Left lung (tissue), 10 donors: ENCODE results near the gene TMEM119. TPM values are rescaled to one million over a fixed set of nuclear protein-coding genes. Genes with fewer than 3 reads are reported as not detected.
A peak's percentile ranks its signal among the peaks of the same experiment; 100 is the strongest.
"Not testable (repeated sequence)": the region's sequence is repeated elsewhere in the genome, so short reads cannot be mapped to it uniquely, and the experiment has no call there.

Source experiments
- ATAC-seq: fragments of 200-7000 bp; cut with Tn5 transposase; one replicate; pipeline ENCODE4 v1.9.1; 2020; ENCODE audit warnings: moderate library complexity
- DNase-seq, 4 donors: peaks; one replicate each; pipeline ENCODE4 v3.0.0-alpha.2; 2013 to 2020
- H3K27ac ChIP-seq, 2 donors: fragments of 200-600 bp; sonication (generic) in 1 of 2; one replicate each; pipeline versions ENCODE4 v1.5.0 to v1.8.0; 2020 to 2021
- H3K27me3 ChIP-seq, 2 donors: fragments of 200-600 bp; sonication (generic) in 1 of 2; one replicate each; pipeline versions ENCODE4 v1.5.0 to v1.8.0; 2020 to 2021
- H3K36me3 ChIP-seq, 2 donors: fragments of 200-600 bp; sonication (generic) in 1 of 2; one replicate each; pipeline versions ENCODE4 v1.5.0 to v1.8.0; 2020 to 2021
- H3K4me1 ChIP-seq, 2 donors: fragments of 200-600 bp; one replicate each; pipeline ENCODE4 v1.8.0; 2021
- H3K4me3 ChIP-seq, 2 donors: fragments of 200-600 bp; sonication (generic) in 1 of 2; one replicate each; pipeline versions ENCODE4 v1.5.0 to v1.8.0; 2020 to 2021; ENCODE audit warnings: mild to moderate bottlenecking in 1 of 2
- H3K9me3 ChIP-seq, 2 donors: fragments of 200-600 bp; sonication (generic) in 1 of 2; one replicate each; pipeline versions ENCODE4 v1.5.0 to v1.8.0; 2020 to 2021
- intact Hi-C, 2 donors: fragments of 100-400 bp; cut with DNase I; formaldehyde crosslinking; loops; one replicate each; pipeline versions ENCODE4 v1.11.2 to v1.14.2; 2022
- polyA plus RNA-seq, 6 donors: library from polyadenylated mRNA; unstranded; fragments of 120-200 nt; gene quantifications; one replicate each; pipeline ENCODE4 v1.2.1, GENCODE V29; 2013; ENCODE audit not compliant: insufficient read length in 6 of 6
- total RNA-seq, 2 donors: library from RNA; stranded (reverse); fragmentation: NEBNext Ultra II Directional; extraction: Animal tissue kit (Norgen Biotek cat#: 25700); gene quantifications; one replicate each; pipeline ENCODE4 v1.2.1, GENCODE V29; 2021
- TF ChIP-seq, protein P1 (sequence below), 2 donors: fragments of 200-600 bp; sonication (generic) in 1 of 2; IDR thresholded peaks; one replicate each; pipeline versions ENCODE4 v1.5.0 to v1.8.0; 2021; ENCODE audit warnings: antibody characterized with exemption in 2 of 2
- donor health status: DM: no; HTN: yes; CAD: no.
- donor health status: DM: no; HTN: no; CAD: no.

Gene TMEM119
- total and polyA plus RNA-seq, 8 donors, result 34.0 to 90.9 (median 45.9) TPM

DNA sequence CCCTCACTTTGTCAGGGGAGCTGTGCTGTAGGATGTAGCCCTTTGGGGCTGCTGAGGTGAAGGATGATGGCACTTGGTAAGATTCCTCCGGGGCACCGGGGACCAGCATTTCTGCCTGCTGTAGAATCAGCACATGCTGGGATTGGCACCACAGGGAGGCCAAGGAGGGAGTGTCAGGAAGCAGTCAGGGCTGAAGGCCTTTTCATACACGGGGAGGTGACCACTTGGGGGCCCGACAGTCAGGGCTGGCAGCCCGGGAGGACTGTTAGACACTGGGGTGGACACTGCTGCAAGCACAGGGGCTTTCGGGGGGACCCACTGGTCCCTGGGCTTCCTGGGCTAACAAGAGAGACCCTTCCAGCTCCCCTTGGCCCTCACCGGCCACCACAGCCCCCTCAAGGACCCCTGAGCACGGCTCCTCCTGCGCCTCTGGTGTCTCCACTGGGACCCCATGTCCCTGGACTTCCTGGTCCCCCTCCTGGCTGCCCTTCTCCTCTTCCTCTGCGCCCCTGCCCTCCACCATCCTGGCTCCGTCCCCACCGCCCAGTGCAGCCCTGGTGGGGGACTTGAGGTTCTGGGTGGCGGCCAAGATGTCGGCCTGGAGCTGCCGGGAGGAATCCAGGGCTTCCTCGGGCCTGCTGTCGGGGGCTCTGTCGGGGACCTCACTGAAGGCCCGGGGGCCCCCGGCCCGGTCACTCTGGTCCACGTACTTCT is 6.5 kb downstream of the TMEM119 start:
- H3K36me3 ChIP-seq, result no peaks in the 10 kb centered on the region
- DNase-seq, result no peak
- intact Hi-C loops, result no loop called here
- no peak overlapping the region for H3K4me3 ChIP-seq
- ATAC-seq, result no peak
- H3K9me3 ChIP-seq, result no peaks in the 10 kb centered on the region
- H3K27ac ChIP-seq, result no peak overlapping the region
- peaks cover 0 to 10% of the 10 kb centered on the region in 2 donors for H3K27me3 ChIP-seq
- no peaks in the 10 kb centered on the region for H3K4me1 ChIP-seq
- TF ChIP-seq, protein P1, sequence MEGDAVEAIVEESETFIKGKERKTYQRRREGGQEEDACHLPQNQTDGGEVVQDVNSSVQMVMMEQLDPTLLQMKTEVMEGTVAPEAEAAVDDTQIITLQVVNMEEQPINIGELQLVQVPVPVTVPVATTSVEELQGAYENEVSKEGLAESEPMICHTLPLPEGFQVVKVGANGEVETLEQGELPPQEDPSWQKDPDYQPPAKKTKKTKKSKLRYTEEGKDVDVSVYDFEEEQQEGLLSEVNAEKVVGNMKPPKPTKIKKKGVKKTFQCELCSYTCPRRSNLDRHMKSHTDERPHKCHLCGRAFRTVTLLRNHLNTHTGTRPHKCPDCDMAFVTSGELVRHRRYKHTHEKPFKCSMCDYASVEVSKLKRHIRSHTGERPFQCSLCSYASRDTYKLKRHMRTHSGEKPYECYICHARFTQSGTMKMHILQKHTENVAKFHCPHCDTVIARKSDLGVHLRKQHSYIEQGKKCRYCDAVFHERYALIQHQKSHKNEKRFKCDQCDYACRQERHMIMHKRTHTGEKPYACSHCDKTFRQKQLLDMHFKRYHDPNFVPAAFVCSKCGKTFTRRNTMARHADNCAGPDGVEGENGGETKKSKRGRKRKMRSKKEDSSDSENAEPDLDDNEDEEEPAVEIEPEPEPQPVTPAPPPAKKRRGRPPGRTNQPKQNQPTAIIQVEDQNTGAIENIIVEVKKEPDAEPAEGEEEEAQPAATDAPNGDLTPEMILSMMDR (IDR thresholded peaks at IDR 0.05), result no peak

- H3K4me3 ChIP-seq, intact Hi-C loops, ATAC-seq, H3K4me1 ChIP-seq, DNase-seq, H3K27ac ChIP-seq, H3K36me3 ChIP-seq, H3K9me3 ChIP-seq: not testable (repeated sequence)
- H3K27me3 ChIP-seq, result peaks cover 0 to 10% of the 10 kb centered on the region in 2 donors
Observed at GRCh38 chr12:108590463-108590862, 7.4 kb downstream of the TMEM119 start.

DNA sequence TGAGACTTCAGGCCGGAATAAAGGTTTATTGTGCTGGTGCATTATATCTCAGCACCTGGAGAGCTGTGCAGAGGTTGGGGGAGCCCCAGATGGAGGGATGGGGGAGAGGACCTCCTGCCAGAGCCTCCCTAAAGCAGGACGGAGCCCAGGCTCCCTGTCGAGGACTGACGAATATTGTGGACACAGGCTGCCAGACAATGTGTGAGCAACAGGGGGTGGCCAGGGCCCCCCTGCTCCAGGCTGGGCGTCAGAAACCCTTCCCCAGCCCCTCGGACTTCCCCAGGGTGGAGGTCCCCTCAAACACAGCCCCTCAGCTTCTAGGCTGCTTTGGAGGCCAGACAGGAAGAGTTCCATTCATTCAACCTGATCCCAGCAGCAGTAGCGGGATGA is 8.0 kb downstream of the TMEM119 start:
- intact Hi-C loops, result no loop called here
- Histone ChIP-seq H3K4me1 (no peaks in the 10 kb centered on the region), H3K4me3 (no peak overlapping the region), H3K27ac (no peak overlapping the region), H3K36me3 (no peaks in the 10 kb centered on the region), H3K27me3 (peaks cover 0 to 10% of the 10 kb centered on the region in 2 donors), H3K9me3 (no peaks in the 10 kb centered on the region)
- TF ChIP-seq, protein P1 (IDR thresholded peaks at IDR 0.05), result no peak
- DNase-seq (no peak), ATAC-seq (peak; percentile 11)

- no peak overlapping the region for H3K4me3 ChIP-seq
- H3K27me3 ChIP-seq, result peaks cover 0 to 10% of the 10 kb centered on the region in 2 donors
- DNase-seq (peak in 1 of 4 donors; percentile 51), ATAC-seq (peak; percentile 42)
- TF ChIP-seq, protein P1 (IDR thresholded peaks at IDR 0.05), result no peak
- no peak overlapping the region for H3K27ac ChIP-seq
- no peaks in the 10 kb centered on the region for H3K9me3 ChIP-seq
- intact Hi-C loops, result no loop called here
- H3K36me3 ChIP-seq, result no peaks in the 10 kb centered on the region
- no peaks in the 10 kb centered on the region for H3K4me1 ChIP-seq
Observed at GRCh38 chr12:108589028-108589839, 8.7 kb downstream of the TMEM119 start.

DNA sequence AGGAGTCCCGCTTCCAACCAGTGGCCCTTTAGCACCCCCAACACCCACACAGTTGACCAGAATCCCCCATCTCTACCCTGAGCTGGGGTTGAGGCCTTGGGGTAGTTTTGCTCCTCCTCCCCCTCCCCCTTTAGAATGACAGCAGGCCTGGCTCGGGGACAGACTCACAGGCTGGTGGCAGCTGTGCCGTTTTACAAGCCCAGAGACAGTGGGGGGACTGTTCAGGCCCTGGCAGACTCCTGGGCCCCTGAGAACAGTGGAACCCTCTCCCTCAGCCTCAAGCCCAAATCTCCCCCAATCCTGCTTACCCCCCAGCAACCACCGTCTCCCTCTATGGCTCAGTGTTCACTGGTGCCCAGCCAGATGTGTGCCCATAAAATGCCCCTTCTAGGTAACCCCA is 10.1 kb downstream of the TMEM119 start:
- no peak for ATAC-seq
- Histone ChIP-seq H3K4me1 (no peaks in the 10 kb centered on the region), H3K27me3 (peaks cover 0 to 10% of the 10 kb centered on the region in 2 donors), H3K4me3 (no peak overlapping the region), H3K9me3 (no peaks in the 10 kb centered on the region), H3K36me3 (no peaks in the 10 kb centered on the region), H3K27ac (no peak overlapping the region)
- peak in 1 of 4 donors; percentile 51 for DNase-seq
- TF ChIP-seq, protein P1 (IDR thresholded peaks at IDR 0.05), result no peak
- intact Hi-C loops, result no loop called here
